Measurements from ENCODE around the gene ORC1. TPM values are rescaled to one million over a fixed set of nuclear protein-coding genes. Genes with fewer than 3 reads are reported as not detected.

ORC1 gene
- total RNA-seq, 2 experiments from 2014 or later = 1.1 to 1.3 TPM

- ChIA-PET CTCF (no interaction called here), POLR2A (no interaction called here)
- Mint-ChIP-seq H3K4me3 (no peak overlapping the region), H3K36me3 (ENCODE audit: low read depth) (peaks cover 89% of the 10 kb centered on the region), H3K27me3 (no peaks in the 10 kb centered on the region), H3K27ac (no peak overlapping the region), H3K9me3 (no peaks in the 10 kb centered on the region), H3K4me1 (ENCODE audit: low read depth) (peaks cover 21% of the 10 kb centered on the region)
- Histone ChIP-seq H3K27ac (ENCODE audit: low read depth in 1 of 2, low read length in 2 of 2) (no peak overlapping the region), H3K9me3 (ENCODE audit: control insufficient read depth in 1 of 2, insufficient read depth in 1 of 2, low read length in 2 of 2) (no peaks in the 10 kb centered on the region), H3K4me3 (ENCODE audit: low read length) (no peak overlapping the region), H3K4me1 (ENCODE audit: insufficient read depth, low read length) (peaks cover 24% of the 10 kb centered on the region), H3K36me3 (ENCODE audit: insufficient read depth, low read length) (peaks cover 87% of the 10 kb centered on the region), H3K27me3 (ENCODE audit: control insufficient read depth in 1 of 2, insufficient read depth in 2 of 2, low read length in 2 of 2) (no peaks in the 10 kb centered on the region)
- DNase-seq (no peak), ATAC-seq (ENCODE audit: poor library complexity) (no peak)
- intact Hi-C loops (cut with DNase I, micrococcal nuclease) = loop anchor here in 1 of 2 experiments (10.0 kb wide), 3 partner anchors 215 to 1585 kb away; partner anchors contain the start of genes FAF1, IFT25, LRRC42 and ZFYVE9
- no peak for TF ChIP-seq CTCF (IDR thresholded peaks at IDR 0.05)
These were observed 44.3 kb downstream of the ORC1 start for GRCh38 chr1:52359676-52360594.

GRCh38 chr1:52358851-52359497 is 45.2 kb downstream of the ORC1 start:
- Histone ChIP-seq H3K27me3 (ENCODE audit: control insufficient read depth in 1 of 2, insufficient read depth in 2 of 2, low read length in 2 of 2) (no peaks in the 10 kb centered on the region), H3K36me3 (ENCODE audit: insufficient read depth, low read length) (peaks cover 94% of the 10 kb centered on the region), H3K4me3 (ENCODE audit: low read length) (no peak overlapping the region), H3K4me1 (ENCODE audit: insufficient read depth, low read length) (peaks cover 14% of the 10 kb centered on the region), H3K27ac (ENCODE audit: low read depth in 1 of 2, low read length in 2 of 2) (no peak overlapping the region), H3K9me3 (ENCODE audit: control insufficient read depth in 1 of 2, insufficient read depth in 1 of 2, low read length in 2 of 2) (no peaks in the 10 kb centered on the region)
- no peaks in the 10 kb centered on the region for H3K9me3 Mint-ChIP-seq
- H3K27ac Mint-ChIP-seq = peak overlapping the region; percentile 42
- POLR2A ChIA-PET = no interaction called here
- H3K4me3 Mint-ChIP-seq = no peak overlapping the region
- ATAC-seq (ENCODE audit: poor library complexity) (no peak), DNase-seq (no peak)
- intact Hi-C loops (cut with DNase I, micrococcal nuclease) = no loop called here
- peaks cover 12% of the 10 kb centered on the region for H3K4me1 Mint-ChIP-seq (ENCODE audit: low read depth)
- H3K27me3 Mint-ChIP-seq = no peaks in the 10 kb centered on the region
- no peak for TF ChIP-seq CTCF (IDR thresholded peaks at IDR 0.05)
- CTCF ChIA-PET = no interaction called here
- H3K36me3 Mint-ChIP-seq (ENCODE audit: low read depth) = peaks cover 92% of the 10 kb centered on the region

- Mint-ChIP-seq H3K36me3 (ENCODE audit: low read depth) (peaks cover 100% of the 10 kb centered on the region), H3K4me3 (no peak overlapping the region), H3K27ac (no peak overlapping the region), H3K4me1 (ENCODE audit: low read depth) (peaks cover 9% of the 10 kb centered on the region), H3K9me3 (no peaks in the 10 kb centered on the region), H3K27me3 (no peaks in the 10 kb centered on the region)
- ChIA-PET CTCF (interaction anchor here (1.0 kb wide), 1 partner anchor 11 kb away, joined by 3 read pairs; no protein-coding TSS in a partner anchor), POLR2A (interaction anchor here (1.1 to 1.8 kb wide), 2 partner anchors 9 to 13 kb away, joined by 4 to 6 read pairs; partner anchors contain the start of gene CC2D1B)
- Histone ChIP-seq H3K27me3 (ENCODE audit: control insufficient read depth in 1 of 2, insufficient read depth in 2 of 2, low read length in 2 of 2) (no peaks in the 10 kb centered on the region), H3K36me3 (ENCODE audit: insufficient read depth, low read length) (peaks cover 99% of the 10 kb centered on the region), H3K9me3 (ENCODE audit: control insufficient read depth in 1 of 2, insufficient read depth in 1 of 2, low read length in 2 of 2) (no peaks in the 10 kb centered on the region), H3K27ac (ENCODE audit: low read depth in 1 of 2, low read length in 2 of 2) (no peak overlapping the region), H3K4me1 (ENCODE audit: insufficient read depth, low read length) (peaks cover 3% of the 10 kb centered on the region), H3K4me3 (ENCODE audit: low read length) (no peak overlapping the region)
- no peak for DNase-seq
- ATAC-seq (ENCODE audit: poor library complexity) = no peak
- intact Hi-C loops (cut with DNase I, micrococcal nuclease) = no loop called here
- TF ChIP-seq CTCF (IDR thresholded peaks at IDR 0.05) = no peak
These were observed 46.8 kb downstream of the ORC1 start for GRCh38 chr1:52357397-52357796.

All from CD4-positive, alpha-beta T cell (primary cell).